NCI-H446 (cell line): Measurements from ENCODE around the gene TMEM236.
"Not testable (repeated sequence)": the region's sequence is repeated elsewhere in the genome, so short reads cannot be mapped to it uniquely, and the experiment has no call there.

Source experiments
- DNase-seq, 2 experiments: peaks; one replicate each; lab custom pipeline; 2025; lab: John Stamatoyannopoulos, UW

The TMEM236 gene

GRCh38 chr10:17751781-17752445 lies at the start of gene TMEM236:
TSS of gene TMEM236 (plus strand) at chr10:17752201. CDS start at chr10:17752296, 95 bp downstream.
- no peak for DNase-seq

- DNase-seq, result no peak
Measured at GRCh38 chr10:17703706-17704105, 48.3 kb upstream of the TMEM236 start.

GRCh38 chr10:17708821-17709220 lies 43.2 kb upstream of the TMEM236 start:
- DNase-seq, result no peak

GRCh38 chr10:17709492-17709891 lies 42.5 kb upstream of the TMEM236 start:
- no peak for DNase-seq

GRCh38 chr10:17710181-17710580 lies 41.8 kb upstream of the TMEM236 start:
- DNase-seq, result no peak

GRCh38 chr10:17712053-17712452 lies 39.9 kb upstream of the TMEM236 start:
- no peak for DNase-seq

- DNase-seq, result no peak
Measured at GRCh38 chr10:17712717-17713471, 39.1 kb upstream of the TMEM236 start.

GRCh38 chr10:17713758-17714157 lies 38.2 kb upstream of the TMEM236 start:
- no peak for DNase-seq

GRCh38 chr10:17716161-17716560 lies 35.8 kb upstream of the TMEM236 start:
- DNase-seq, result no peak

GRCh38 chr10:17722317-17723014 lies 29.5 kb upstream of the TMEM236 start:
- DNase-seq, result not testable (repeated sequence)

GRCh38 chr10:17725703-17726102 lies 26.3 kb upstream of the TMEM236 start:
- DNase-seq, result no peak

GRCh38 chr10:17729630-17730029 lies 22.4 kb upstream of the TMEM236 start:
- no peak for DNase-seq

GRCh38 chr10:17730667-17731066 lies 21.3 kb upstream of the TMEM236 start:
- DNase-seq, result no peak

- no peak for DNase-seq
Measured at GRCh38 chr10:17731331-17732020, 20.5 kb upstream of the TMEM236 start.

- DNase-seq, result no peak
Measured at GRCh38 chr10:17733620-17734019, 18.4 kb upstream of the TMEM236 start.

GRCh38 chr10:17734432-17735080 lies 17.4 kb upstream of the TMEM236 start:
- DNase-seq, result peak; percentile 72 to 87

- peak; percentile 67 to 84 for DNase-seq
Measured at GRCh38 chr10:17735166-17735941, 16.6 kb upstream of the TMEM236 start.

GRCh38 chr10:17736223-17736622 lies 15.8 kb upstream of the TMEM236 start:
- DNase-seq, result no peak

- DNase-seq, result peak; percentile 56 to 87
Measured at GRCh38 chr10:17737027-17737965, 14.7 kb upstream of the TMEM236 start.

GRCh38 chr10:17740668-17741067 lies 11.3 kb upstream of the TMEM236 start:
- no peak for DNase-seq
